ENCODE measurements around the gene NUPR2.
"Not testable (repeated sequence)": the region's sequence is repeated elsewhere in the genome, so short reads cannot be mapped to it uniquely, and the experiment has no call there.

The NUPR2 gene

DNA sequence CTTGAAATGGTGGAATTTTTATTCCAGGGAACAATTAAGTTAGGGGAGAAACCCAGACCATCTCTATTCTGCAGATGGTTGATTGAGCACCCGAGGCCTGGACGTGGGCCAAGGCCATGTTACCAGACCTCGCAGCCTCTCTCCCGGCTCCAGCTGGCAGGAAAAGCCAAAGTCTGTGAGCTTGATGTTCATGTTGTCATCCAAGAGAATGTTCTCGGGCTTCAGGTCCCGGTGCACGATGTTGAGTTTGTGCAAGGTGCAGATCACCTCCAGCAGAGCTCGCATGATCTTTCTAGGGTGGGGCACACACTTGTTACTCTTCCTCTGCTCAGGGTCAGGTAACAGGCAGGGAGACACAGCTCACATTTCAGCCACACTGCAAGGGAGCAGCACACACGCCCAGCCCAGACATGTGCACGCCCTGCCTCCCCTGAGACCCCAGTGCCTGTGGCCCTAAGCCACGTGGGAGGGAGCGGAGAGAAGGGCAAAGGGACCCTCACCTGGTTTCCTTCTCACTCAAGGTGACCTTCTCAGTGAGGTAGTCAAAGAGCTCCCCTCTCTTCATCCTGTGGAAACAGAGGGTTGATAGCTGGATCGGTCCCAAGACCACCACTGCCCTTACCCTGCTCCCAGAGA is 32.9 kb downstream of the NUPR2 start:
- DNase-seq = peak; percentile 13 to 61

DNA sequence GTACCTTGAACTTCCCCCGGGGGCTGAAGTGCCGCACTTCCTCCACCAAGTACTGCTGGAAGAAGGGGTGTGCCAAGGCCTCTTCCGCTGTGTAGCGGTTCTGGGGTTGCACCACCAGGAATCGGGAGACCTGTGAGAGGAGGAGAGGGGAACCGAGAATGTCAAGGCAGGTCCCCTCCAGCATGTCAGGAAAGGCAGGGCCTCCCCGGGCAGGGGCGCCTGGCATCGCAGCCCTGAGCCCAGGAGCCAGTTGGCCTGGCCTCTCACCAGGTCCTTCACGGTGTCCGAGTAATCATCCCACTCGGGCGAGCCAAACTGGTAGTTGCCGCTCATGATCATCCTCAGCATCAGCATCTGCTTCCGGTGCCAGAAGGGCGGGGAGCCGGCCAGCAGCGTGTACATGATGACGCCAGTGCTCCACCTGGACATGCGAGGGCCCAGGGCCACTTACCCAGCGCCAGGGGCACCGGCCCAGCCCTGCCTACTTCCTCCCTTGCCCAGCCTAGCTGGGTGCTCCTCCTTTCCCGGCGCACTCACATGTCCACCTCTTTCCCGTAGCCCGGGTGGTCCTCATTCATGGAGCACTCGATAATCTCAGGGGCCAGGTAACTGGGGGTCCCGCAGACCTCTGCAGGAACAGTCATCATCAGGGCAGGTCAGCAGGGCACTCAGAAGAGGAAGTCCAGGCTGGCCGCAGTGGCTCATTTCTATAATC is 34.4 kb downstream of the NUPR2 start:
- no peak for DNase-seq

DNA sequence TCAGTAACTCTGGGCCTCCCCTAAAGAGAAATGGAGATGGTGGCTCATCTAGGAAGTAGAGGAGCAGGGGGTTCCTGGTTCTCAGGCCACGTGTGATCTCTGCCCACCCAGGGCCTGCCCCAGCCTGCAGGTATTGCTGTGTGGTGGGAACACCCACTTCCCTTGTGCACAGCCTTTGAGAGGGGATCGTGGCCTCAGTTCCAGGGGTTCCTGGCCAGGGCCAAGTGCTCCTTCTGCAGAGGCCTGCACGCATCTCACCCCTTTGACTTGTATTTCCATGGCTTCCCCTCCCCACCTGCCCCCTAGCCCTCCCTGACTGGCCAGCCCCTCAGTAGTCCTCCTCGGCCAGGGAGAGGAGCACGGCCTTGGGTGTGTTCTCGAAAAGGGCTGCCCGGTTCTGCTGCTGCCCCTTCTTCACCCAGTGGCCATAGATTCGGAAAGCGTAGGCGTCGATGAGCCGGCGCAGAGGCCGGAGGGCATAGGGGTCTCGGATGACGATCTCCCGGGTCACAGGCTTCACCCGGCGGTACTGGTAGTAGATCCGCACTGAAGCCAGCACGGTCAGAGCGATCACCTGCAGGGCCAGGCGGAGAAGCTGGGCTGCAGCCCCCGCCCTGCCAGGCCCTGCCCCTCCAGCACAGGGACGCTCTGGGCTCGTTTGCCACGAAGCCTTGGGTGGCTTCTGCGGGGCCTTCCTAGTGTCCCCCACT is 35.3 kb downstream of the NUPR2 start:
- DNase-seq = not testable (repeated sequence)

DNA sequence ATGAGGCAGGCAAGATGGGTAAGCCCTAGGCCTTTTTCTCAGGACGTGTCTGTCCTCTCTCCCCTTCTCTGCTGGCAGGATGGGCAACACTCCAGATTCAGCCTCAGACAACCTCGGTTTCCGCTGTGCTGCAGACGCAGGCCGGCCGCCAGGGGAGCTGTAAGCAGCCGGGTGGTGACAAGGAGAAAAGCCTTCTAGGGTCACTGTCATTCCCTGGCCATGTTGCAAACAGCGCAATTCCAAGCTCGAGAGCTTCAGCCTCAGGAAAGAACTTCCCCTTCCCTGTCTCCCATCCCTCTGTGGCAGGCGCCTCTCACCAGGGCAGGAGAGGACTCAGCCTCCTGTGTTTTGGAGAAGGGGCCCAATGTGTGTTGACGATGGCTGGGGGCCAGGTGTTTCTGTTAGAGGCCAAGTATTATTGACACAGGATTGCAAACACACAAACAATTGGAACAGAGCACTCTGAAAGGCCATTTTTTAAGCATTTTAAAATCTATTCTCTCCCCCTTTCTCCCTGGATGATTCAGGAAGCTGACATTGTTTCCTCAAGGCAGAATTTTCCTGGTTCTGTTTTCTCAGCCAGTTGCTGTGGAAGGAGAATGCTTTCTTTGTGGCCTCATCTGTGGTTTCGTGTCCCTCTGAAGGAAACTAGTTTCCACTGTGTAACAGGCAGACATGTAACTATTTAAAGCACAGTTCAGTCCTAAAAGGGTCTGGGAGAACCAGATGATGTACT is 36.6 kb downstream of the NUPR2 start:
- DNase-seq = peak; percentile 92 to 96

DNA sequence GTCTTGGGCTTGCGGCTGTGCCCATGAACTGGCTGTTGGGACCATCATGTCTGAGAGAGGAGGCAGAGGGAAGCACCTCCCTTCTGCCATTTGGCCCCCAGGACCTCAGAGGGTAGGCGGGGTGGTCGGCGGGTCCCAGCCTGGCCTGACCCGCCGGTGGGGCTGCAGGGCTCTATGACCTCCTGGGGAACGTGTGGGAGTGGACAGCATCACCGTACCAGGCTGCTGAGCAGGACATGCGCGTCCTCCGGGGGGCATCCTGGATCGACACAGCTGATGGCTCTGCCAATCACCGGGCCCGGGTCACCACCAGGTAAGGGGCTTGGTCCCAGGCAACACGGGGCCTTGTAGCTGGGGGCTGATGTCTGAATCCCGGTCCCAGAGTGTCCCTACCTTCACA is 38.0 kb downstream of the NUPR2 start:
- no peak for DNase-seq

DNA sequence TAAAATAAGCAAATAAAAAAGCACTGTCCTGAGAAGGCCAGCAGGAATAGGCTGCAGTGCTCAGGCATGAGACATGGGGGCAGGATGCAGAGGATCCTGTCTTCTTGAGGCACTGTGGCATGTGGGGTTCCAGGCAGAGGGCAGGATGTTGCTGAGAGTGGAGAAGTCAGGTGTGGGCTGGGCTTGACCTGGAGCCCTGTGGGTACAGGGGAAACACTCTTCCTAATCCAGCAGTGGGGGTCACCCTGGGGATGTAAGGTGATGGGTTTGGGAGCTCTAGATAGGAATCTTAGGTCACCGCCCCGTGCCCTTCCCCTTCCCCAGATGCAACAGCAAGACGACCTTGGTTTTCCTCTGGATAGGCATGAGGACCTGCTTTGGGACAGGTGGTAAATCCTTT is 38.5 kb downstream of the NUPR2 start:
- no peak for DNase-seq

DNA sequence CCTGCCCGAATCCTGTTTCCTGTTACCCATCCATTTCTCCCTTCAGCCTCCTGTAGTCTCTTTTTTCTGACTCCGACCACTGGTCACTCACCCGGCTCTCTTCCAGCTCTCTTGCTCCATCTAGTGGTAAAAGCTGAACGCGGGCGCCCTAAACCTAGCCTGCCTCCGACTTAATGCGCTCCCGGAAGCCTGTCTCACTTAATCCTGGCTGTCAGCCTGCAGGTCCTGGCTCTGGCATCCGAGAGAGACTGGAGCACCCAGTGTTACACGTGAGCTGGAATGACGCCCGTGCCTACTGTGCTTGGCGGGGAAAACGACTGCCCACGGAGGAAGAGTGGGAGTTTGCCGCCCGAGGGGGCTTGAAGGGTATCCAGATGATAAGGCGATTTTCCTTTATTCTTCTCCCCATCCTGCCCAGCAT is 41.8 kb downstream of the NUPR2 start:
- peak; percentile 79 to 86 for DNase-seq

DNA sequence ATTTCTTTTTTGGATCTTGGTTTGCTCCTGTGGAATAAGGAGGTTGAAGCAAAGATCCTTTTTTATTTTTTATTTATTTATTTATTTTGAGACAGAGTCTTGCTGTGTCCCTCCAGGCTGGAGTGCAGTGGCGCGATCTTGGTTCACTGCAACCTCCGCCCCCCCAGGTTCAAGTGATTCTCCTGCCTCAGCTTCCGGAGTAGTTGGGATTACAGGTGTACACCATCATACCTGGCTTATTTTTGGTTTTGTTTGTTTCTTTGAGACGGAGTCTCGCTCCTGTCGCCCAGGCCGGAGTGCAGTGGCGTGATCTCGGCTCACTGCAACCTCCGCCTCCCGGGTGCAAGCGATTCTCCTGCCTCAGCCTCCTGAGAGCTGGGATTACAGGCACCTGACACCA is 49.8 kb downstream of the NUPR2 start:
- DNase-seq = not testable (repeated sequence)
